GM23248 (cell line): ENCODE measurements around the gene DUSP19. TPM values are rescaled to one million over a fixed set of nuclear protein-coding genes. Genes with fewer than 3 reads are reported as not detected.

ENCODE experiments used
- DNase-seq: peaks from one replicate; pipeline ENCODE4 v3.0.0-alpha.2; 2015
- H2AFZ ChIP-seq: fragments of 200-600 bp; sonication (generic); 2 replicates; pipeline ENCODE4 v1.6.1; 2016; ENCODE audit warnings: antibody characterized with exemption
- H3F3A ChIP-seq: fragments of 200-600 bp; sonication (generic); 2 replicates; pipeline ENCODE4 v1.6.1; 2016; ENCODE audit warnings: mild to moderate bottlenecking, antibody characterized with exemption, mixed run types; ENCODE audit not compliant: insufficient read depth
- H3K27ac ChIP-seq: fragments of 200-600 bp; sonication (generic); 2 replicates; pipeline ENCODE4 v1.5.1; 2016; ENCODE audit warnings: mild to moderate bottlenecking
- H3K27me3 ChIP-seq: fragments of 200-600 bp; sonication (generic); replicated peaks from 2 replicates; pipeline ENCODE4 v1.6.1; 2016; ENCODE audit warnings: mild to moderate bottlenecking; ENCODE audit not compliant: insufficient read depth
- H3K36me3 ChIP-seq: fragments of 200-600 bp; sonication (generic); 2 replicates; pipeline ENCODE4 v1.6.1; 2016; ENCODE audit warnings: low read depth, mild to moderate bottlenecking
- H3K4me1 ChIP-seq: fragments of 200-600 bp; sonication (generic); 2 replicates; pipeline ENCODE4 v1.6.1; 2016; ENCODE audit warnings: mild to moderate bottlenecking; ENCODE audit not compliant: insufficient read depth
- H3K4me2 ChIP-seq: fragments of 200-600 bp; sonication (generic); one replicate; pipeline ENCODE4 v1.6.1; 2016; ENCODE audit warnings: mild to moderate bottlenecking; ENCODE audit not compliant: unreplicated experiment
- H3K4me3 ChIP-seq: fragments of 200-600 bp; sonication (generic); 2 replicates; pipeline ENCODE4 v1.5.1; 2016; ENCODE audit warnings: mild to moderate bottlenecking
- H3K79me2 ChIP-seq: fragments of 200-600 bp; sonication (generic); 2 replicates; pipeline ENCODE4 v1.6.1; 2016; ENCODE audit warnings: mild to moderate bottlenecking; ENCODE audit not compliant: insufficient read depth
- H3K9ac ChIP-seq: fragments of 200-600 bp; sonication (generic); 2 replicates; pipeline ENCODE4 v1.6.1; 2016; ENCODE audit warnings: mild to moderate bottlenecking
- H3K9me2 ChIP-seq: fragments of 200-600 bp; sonication (generic); 2 replicates; pipeline ENCODE4 v1.6.1; 2016; ENCODE audit warnings: mixed run types, mild to moderate bottlenecking, moderate library complexity; ENCODE audit not compliant: insufficient read depth
- H3K9me3 ChIP-seq: fragments of 200-600 bp; sonication (generic); one replicate; pipeline ENCODE4 v1.6.1; 2017; ENCODE audit warnings: low read depth
- H4K20me1 ChIP-seq: fragments of 200-600 bp; sonication (generic); 2 replicates; pipeline ENCODE4 v1.6.0; 2016; ENCODE audit not compliant: insufficient read depth
- EZH2 ChIP-seq: fragments of 200-600 bp; sonication (generic); IDR thresholded peaks from 2 replicates; pipeline ENCODE4 v1.6.1; 2018; ENCODE audit warnings: antibody characterized with exemption, mild to moderate bottlenecking; ENCODE audit not compliant: insufficient read depth, poor library complexity, severe bottlenecking
- EZH2phosphoT487 ChIP-seq: fragments of 200-600 bp; sonication (generic); IDR thresholded peaks from 2 replicates; pipeline ENCODE4 v1.6.1; 2018; ENCODE audit warnings: antibody characterized with exemption, moderate library complexity, mild to moderate bottlenecking, low read depth; ENCODE audit not compliant: insufficient read depth
- WGBS, 2 experiments: methylation state at CpG; one replicate each; pipeline ENCODE4 v1.1.6; 2015 to 2017; ENCODE audit warnings: low lambda C conversion rate in 2 of 2, low coverage in 1 of 2; ENCODE audit errors: missing lambda C conversion rate in 2 of 2; 5-methylcytosine and 5-hydroxymethylcytosine counted together
- in situ Hi-C: fragments of 300-500 bp; cut with MboI; formaldehyde crosslinking; loops from 2 replicates; pipeline ENCODE4 v1.15.0; 2020
- polyA plus RNA-seq: library from polyadenylated mRNA; unstranded; fragments of >200 nt; fragmentation: Nextera tagmentation; extraction: Ambion mirVana; gene quantifications from 2 replicates; pipeline ENCODE4 v1.2.1, GENCODE V29; 2016
- total RNA-seq: library from RNA; depleted of rRNA; stranded (reverse); fragments of >200 nt; shearing (Covaris generic); gene quantifications from 2 replicates; pipeline ENCODE4 v1.2.3, GENCODE V29; 2014

DUSP19 gene
- total and polyA plus RNA-seq, 2 experiments from 2014 or later = 1.8 to 2.3 TPM

DNA sequence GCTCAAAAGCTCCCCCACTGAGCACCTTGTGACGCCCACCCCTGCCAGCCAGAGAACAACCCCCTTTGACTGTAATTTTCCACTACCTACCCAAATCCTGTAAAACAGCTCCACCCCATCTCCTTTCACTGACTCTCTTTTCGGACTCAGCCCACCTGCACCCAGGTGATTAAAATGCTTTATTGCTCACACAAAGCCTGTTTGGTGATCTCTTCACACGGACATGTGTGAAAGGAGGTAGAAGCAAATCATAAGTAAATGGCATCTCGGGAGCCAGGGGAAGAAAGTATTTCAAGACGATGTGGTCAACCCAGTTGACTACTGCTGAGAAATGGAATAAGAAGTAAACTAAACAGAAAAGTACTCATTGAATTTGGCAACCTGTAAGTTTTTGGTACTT is 29.1 kb upstream of the DUSP19 start:
- Histone ChIP-seq H3K4me1 (no peaks in the 10 kb centered on the region), H3K36me3 (no peaks in the 10 kb centered on the region), H4K20me1 (no peaks in the 10 kb centered on the region), H3K9me3 (no peaks in the 10 kb centered on the region), H3K9me2 (no peaks in the 10 kb centered on the region), H3F3A (no peaks in the 10 kb centered on the region), H3K27ac (no peak overlapping the region), H3K4me3 (no peak overlapping the region), H3K27me3 (peaks cover 6% of the 10 kb centered on the region), H3K9ac (no peak overlapping the region), H3K4me2 (no peak overlapping the region), H3K79me2 (no peaks in the 10 kb centered on the region), H2AFZ (no peak overlapping the region)
- TF ChIP-seq EZH2phosphoT487 = no peak
- no peak for TF ChIP-seq EZH2
- in situ Hi-C loops = no loop called here
- no peak for DNase-seq
- 53 to 56% methylated on average over 5 of the region's 5 CpGs for WGBS, 2 experiments

DNA sequence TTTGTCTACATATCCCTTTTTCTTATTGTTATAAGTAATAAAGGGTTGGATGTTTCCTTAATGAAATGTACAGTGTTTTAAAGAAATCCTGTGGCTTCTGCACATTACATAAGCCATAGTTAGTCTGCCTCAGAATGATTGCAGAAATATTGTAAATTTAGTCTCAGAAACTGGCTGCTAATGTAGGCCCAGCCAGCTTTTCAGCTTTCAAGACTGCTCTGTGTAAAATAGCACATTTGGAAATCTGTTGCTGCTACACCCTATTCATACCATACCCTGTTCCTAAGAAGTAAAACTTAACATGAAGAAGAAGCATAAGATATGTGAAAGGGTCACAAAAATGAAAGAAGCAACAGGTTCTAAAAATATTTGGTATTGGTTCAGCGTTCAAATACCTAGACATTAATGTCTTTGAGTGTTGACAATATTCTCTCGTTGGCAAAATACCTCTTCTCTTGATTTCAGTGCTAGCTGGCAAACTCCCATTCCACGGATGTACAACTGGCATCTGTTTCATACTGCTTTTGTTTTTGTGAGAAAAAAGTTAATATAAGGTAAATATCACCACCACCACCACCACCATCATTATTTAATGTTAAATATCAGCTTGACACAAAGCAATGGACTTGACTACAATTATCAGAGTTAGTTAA is 21.1 kb upstream of the DUSP19 start:
- Histone ChIP-seq H2AFZ (no peak overlapping the region), H3F3A (peaks cover 13% of the 10 kb centered on the region), H3K4me2 (no peak overlapping the region)

DNA sequence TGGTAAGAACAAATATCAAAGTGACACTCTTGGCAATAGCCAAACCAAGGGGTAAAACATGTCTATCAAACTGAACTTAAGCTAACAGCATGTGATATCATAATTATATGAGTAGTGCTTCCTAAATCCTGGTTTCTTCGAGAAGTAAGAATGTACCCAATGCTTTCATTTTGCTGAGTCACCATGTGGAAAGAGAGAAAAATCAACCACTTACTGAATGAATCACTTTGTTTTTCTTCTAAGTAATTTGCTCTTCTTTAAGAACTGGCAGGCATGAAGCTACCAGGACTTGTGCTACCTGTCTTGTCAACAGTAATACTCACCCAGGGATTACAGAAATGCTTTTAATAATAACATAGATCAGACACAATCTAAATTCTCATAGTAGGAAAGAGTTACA is 19.0 kb upstream of the DUSP19 start:
- WGBS, 2 experiments = 0% methylated on average over 1 of the region's 1 CpG
- Histone ChIP-seq H3K4me1 (peaks cover 13% of the 10 kb centered on the region), H3F3A (peaks cover 13% of the 10 kb centered on the region), H3K9ac (no peak overlapping the region), H3K36me3 (no peaks in the 10 kb centered on the region), H3K9me2 (no peaks in the 10 kb centered on the region), H3K79me2 (no peaks in the 10 kb centered on the region), H3K4me3 (no peak overlapping the region), H3K4me2 (peak overlapping the region; percentile 67), H3K27ac (0 out of 2 replicates have a peak overlapping the region, but pooled peaks have one; percentile 24), H3K9me3 (no peaks in the 10 kb centered on the region), H2AFZ (no peak overlapping the region), H4K20me1 (no peaks in the 10 kb centered on the region), H3K27me3 (no peaks in the 10 kb centered on the region)
- TF ChIP-seq EZH2 (no peak), EZH2phosphoT487 (no peak)
- peak; percentile 88 for DNase-seq
- in situ Hi-C loops = no loop called here

More for the DNA sequence above, 21.1 kb upstream of the DUSP19 start:
- DNase-seq = no peak
- Histone ChIP-seq H4K20me1 (no peaks in the 10 kb centered on the region), H3K9me2 (no peaks in the 10 kb centered on the region), H3K79me2 (no peaks in the 10 kb centered on the region), H3K4me1 (peaks cover 9% of the 10 kb centered on the region), H3K36me3 (no peaks in the 10 kb centered on the region), H3K27me3 (no peaks in the 10 kb centered on the region), H3K27ac (no peak overlapping the region), H3K9me3 (no peaks in the 10 kb centered on the region), H3K9ac (no peak overlapping the region), H3K4me3 (no peak overlapping the region)
- 44 to 45% methylated on average over 3 of the region's 3 CpGs for WGBS, 2 experiments
- TF ChIP-seq EZH2phosphoT487 (no peak), EZH2 (no peak)
- in situ Hi-C loops = no loop called here

DNA sequence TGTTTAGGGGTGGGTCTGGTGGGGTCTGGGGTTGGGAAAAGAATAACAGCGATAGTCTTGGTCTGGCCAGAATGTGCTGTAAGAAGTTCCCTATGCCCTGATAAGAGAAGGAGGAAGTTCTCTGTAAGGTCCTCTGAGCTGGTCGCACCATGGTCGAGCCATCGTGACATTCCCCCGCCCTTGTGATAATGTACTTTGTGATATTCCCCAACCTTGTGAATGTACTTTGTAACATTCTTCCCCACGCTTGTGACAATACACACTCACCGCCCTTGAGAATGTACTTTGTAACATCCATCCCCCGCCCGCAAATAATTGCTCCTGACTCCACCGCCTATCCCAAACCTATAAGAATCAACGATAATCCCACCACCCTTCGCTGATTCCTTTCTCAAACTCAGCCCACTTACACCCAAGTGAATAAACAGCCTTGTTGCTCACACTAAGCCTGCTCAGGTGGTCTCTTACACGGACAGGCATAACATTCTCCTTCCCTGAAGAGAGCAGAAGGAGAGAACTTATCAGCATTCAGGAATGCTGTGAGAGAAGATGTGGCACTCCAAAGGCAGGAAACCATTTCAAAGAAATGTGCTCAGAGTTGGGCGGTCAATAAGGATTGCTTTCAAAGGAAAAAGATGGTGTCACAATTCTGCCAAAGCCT is 17.8 kb upstream of the DUSP19 start:
- no peak for DNase-seq
- Histone ChIP-seq H2AFZ (no peak overlapping the region), H3K9me2 (no peaks in the 10 kb centered on the region), H3K4me2 (no peak overlapping the region), H3K27me3 (no peaks in the 10 kb centered on the region), H3K9me3 (no peaks in the 10 kb centered on the region), H4K20me1 (no peaks in the 10 kb centered on the region), H3K27ac (no peak overlapping the region), H3K79me2 (no peaks in the 10 kb centered on the region), H3F3A (peaks cover 13% of the 10 kb centered on the region), H3K4me3 (no peak overlapping the region), H3K4me1 (peaks cover 13% of the 10 kb centered on the region), H3K9ac (no peak overlapping the region), H3K36me3 (no peaks in the 10 kb centered on the region)
- 96% methylated on average over 14 of the region's 14 CpGs for WGBS, 2 experiments
- TF ChIP-seq EZH2 (no peak), EZH2phosphoT487 (no peak)
- in situ Hi-C loops = no loop called here
